Caco-2 (cell line): ENCODE data around the gene SLC39A11. TPM values are rescaled to one million over a fixed set of nuclear protein-coding genes. Genes with fewer than 3 reads are reported as not detected.
A peak's percentile ranks its signal among the peaks of the same experiment; 100 is the strongest.

ENCODE experiments used
- BruUV-seq: library from RNA; stranded (reverse); fragments of 400-500 nt; replicated peaks from 2 replicates; lab custom pipeline; 2021; lab: Mats Ljungman, UMichigan
- CTCF ChIA-PET: fragments of 300-600 bp; sonication (Branson Sonifier 250); formaldehyde crosslinking; loops from one replicate; lab custom pipeline; 2022; ENCODE audit warnings: antibody characterized with exemption; lab: Charles Lee
- POLR2A ChIA-PET: fragments of 300-600 bp; sonication (Branson Sonifier 250); formaldehyde crosslinking; loops from one replicate; lab custom pipeline; 2022; ENCODE audit warnings: antibody characterized with exemption; lab: Charles Lee
- DNase-seq, 2 experiments: peaks; one replicate each; pipeline versions ENCODE4 v3.0.0 to v3.0.0-alpha.2; 2020 to 2022
- H3K27me3 ChIP-seq: replicated peaks from 2 replicates; pipeline ENCODE4 v1.6.0; 2011; ENCODE audit warnings: low read length; ENCODE audit not compliant: control insufficient read depth, insufficient read depth
- H3K36me3 ChIP-seq: 2 replicates; pipeline ENCODE4 v1.5.1; 2011; ENCODE audit warnings: low read length; ENCODE audit not compliant: control insufficient read depth, insufficient read depth
- H3K4me1 ChIP-seq: fragments of 250-450 bp; sonication (Bioruptor Pico); 2 replicates; pipeline ENCODE4 v1.5.1; 2020; ENCODE audit warnings: mild to moderate bottlenecking
- H3K4me3 ChIP-seq: 2 replicates; pipeline ENCODE4 v1.5.1; 2011; ENCODE audit warnings: low read depth, mild to moderate bottlenecking, control low read depth, low read length
- H3K9me3 ChIP-seq: fragments of 250-450 bp; sonication (Bioruptor Pico); 2 replicates; pipeline ENCODE4 v1.5.1; 2020; ENCODE audit warnings: mild to moderate bottlenecking, moderate library complexity
- H3K27ac Mint-ChIP-seq: one replicate; pipeline ENCODE4 v1.8.0; 2022; ENCODE audit warnings: mixed read lengths; ENCODE audit not compliant: unreplicated experiment
- H3K27me3 Mint-ChIP-seq: one replicate; pipeline ENCODE4 v1.8.0; 2022; ENCODE audit warnings: mixed read lengths; ENCODE audit not compliant: insufficient read depth, unreplicated experiment
- H3K36me3 Mint-ChIP-seq: one replicate; pipeline ENCODE4 v1.8.0; 2022; ENCODE audit warnings: mild to moderate bottlenecking, mixed read lengths; ENCODE audit not compliant: insufficient read depth, unreplicated experiment
- H3K4me1 Mint-ChIP-seq: one replicate; pipeline ENCODE4 v1.8.0; 2022; ENCODE audit warnings: low read depth, mixed read lengths; ENCODE audit not compliant: unreplicated experiment
- H3K4me3 Mint-ChIP-seq: one replicate; pipeline ENCODE4 v1.8.0; 2022; ENCODE audit warnings: mild to moderate bottlenecking, moderate library complexity, mixed read lengths; ENCODE audit not compliant: unreplicated experiment
- H3K9me3 Mint-ChIP-seq: one replicate; pipeline ENCODE4 v1.8.0; 2022; ENCODE audit warnings: mixed read lengths; ENCODE audit not compliant: unreplicated experiment
- intact Hi-C: fragments of 100-400 bp; cut with micrococcal nuclease; formaldehyde crosslinking; loops from one replicate; pipeline ENCODE4 v1.10.0; 2022; ENCODE audit not compliant: unreplicated experiment
- total RNA-seq: library from RNA; stranded (reverse); gene quantifications from 2 replicates; pipeline ENCODE4 v1.2.3, GENCODE V29; 2022
- TF ChIP-seq, protein P1 (sequence below), 2 experiments: fragments of 200-600 bp in 1 of 2; IDR thresholded peaks; 1 replicate in 1 of 2; 2 replicates in 1 of 2; pipeline versions ENCODE4 v1.5.1 to v1.8.0; 2011 to 2022; ENCODE audit warnings: antibody characterized with exemption in 1 of 2, control low read depth in 1 of 2, inconsistent platforms in 1 of 2, low read depth in 1 of 2, low read length in 1 of 2, mild to moderate bottlenecking in 1 of 2, moderate library complexity in 1 of 2; ENCODE audit not compliant: insufficient read depth in 1 of 2, severe bottlenecking in 1 of 2, unreplicated experiment in 1 of 2

The SLC39A11 gene
- total RNA-seq, 1 experiment from 2014 or later: 26.4 TPM

DNA sequence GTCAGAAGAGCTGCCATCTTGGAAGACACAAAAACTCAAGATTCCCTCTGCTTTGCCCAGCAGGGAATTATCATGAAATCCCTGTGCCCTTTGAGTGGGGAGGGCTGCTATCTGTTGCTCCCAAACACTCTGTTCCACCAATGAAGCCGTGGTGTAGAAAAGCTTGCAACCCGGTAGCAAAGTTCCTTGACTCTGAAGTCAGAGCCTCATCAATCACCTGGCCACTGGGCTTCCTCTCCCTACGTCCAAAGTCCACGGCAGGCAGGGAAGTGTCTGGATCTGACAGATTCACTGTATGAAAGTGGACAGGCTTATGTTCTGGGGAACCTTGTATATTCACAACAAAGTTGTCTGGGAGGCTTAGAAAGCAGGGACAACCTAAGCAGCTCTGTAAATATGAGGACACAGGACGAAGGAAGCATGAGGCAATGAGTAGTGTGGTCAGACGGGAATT lies 343.3 kb downstream of the SLC39A11 start:
- Histone ChIP-seq H3K9me3 (no peaks in the 10 kb centered on the region), H3K27me3 (no peaks in the 10 kb centered on the region), H3K4me3 (no peak overlapping the region), H3K4me1 (peaks cover 11% of the 10 kb centered on the region), H3K36me3 (no peaks in the 10 kb centered on the region)
- intact Hi-C loops: no loop called here
- TF ChIP-seq, protein P1, sequence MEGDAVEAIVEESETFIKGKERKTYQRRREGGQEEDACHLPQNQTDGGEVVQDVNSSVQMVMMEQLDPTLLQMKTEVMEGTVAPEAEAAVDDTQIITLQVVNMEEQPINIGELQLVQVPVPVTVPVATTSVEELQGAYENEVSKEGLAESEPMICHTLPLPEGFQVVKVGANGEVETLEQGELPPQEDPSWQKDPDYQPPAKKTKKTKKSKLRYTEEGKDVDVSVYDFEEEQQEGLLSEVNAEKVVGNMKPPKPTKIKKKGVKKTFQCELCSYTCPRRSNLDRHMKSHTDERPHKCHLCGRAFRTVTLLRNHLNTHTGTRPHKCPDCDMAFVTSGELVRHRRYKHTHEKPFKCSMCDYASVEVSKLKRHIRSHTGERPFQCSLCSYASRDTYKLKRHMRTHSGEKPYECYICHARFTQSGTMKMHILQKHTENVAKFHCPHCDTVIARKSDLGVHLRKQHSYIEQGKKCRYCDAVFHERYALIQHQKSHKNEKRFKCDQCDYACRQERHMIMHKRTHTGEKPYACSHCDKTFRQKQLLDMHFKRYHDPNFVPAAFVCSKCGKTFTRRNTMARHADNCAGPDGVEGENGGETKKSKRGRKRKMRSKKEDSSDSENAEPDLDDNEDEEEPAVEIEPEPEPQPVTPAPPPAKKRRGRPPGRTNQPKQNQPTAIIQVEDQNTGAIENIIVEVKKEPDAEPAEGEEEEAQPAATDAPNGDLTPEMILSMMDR (IDR thresholded peaks at IDR 0.05; ENCODE audit: insufficient read depth in 1 of 2, low read depth in 1 of 2, low read length in 1 of 2, severe bottlenecking in 1 of 2, unreplicated experiment in 1 of 2): no peak
- POLR2A ChIA-PET: no interaction called here
- H3K4me3 Mint-ChIP-seq: no peak overlapping the region
- no peak overlapping the region for H3K27ac Mint-ChIP-seq
- no peaks in the 10 kb centered on the region for H3K36me3 Mint-ChIP-seq
- no peaks in the 10 kb centered on the region for H3K27me3 Mint-ChIP-seq
- peak; percentile 16 to 59 for DNase-seq
- H3K9me3 Mint-ChIP-seq: no peaks in the 10 kb centered on the region
- CTCF ChIA-PET: no interaction called here
- BruUV-seq: no TSS peak
- no peaks in the 10 kb centered on the region for H3K4me1 Mint-ChIP-seq

DNA sequence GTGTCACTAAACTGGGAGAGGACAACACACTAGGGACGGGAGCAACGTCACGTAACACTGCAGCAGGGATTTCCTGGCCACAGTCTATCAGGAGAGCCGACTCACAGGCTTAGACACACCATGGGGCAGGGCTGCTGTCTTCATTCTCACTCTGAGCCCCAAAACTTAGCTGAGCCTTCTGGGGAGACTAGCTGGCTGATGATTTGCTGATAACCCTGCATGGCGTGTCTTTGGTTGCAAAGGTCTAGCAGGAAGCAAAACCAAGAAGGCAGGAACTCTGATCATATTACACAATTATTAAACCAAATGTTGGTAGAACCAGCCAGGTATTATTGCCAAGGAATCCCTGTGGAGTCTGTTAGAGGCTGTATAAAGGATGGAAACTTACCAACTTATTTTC lies 345.0 kb downstream of the SLC39A11 start:
- DNase-seq: no peak
- no peaks in the 10 kb centered on the region for H3K9me3 Mint-ChIP-seq
- Histone ChIP-seq H3K27me3 (no peaks in the 10 kb centered on the region), H3K36me3 (no peaks in the 10 kb centered on the region), H3K4me1 (peaks cover 11% of the 10 kb centered on the region), H3K4me3 (no peak overlapping the region), H3K9me3 (no peaks in the 10 kb centered on the region)
- BruUV-seq: no TSS peak
- no peaks in the 10 kb centered on the region for H3K36me3 Mint-ChIP-seq
- no peaks in the 10 kb centered on the region for H3K27me3 Mint-ChIP-seq
- CTCF ChIA-PET: no interaction called here
- TF ChIP-seq, protein P1 (IDR thresholded peaks at IDR 0.05; ENCODE audit: insufficient read depth in 1 of 2, low read depth in 1 of 2, low read length in 1 of 2, severe bottlenecking in 1 of 2, unreplicated experiment in 1 of 2): no peak
- H3K4me3 Mint-ChIP-seq: no peak overlapping the region
- intact Hi-C loops: no loop called here
- no peaks in the 10 kb centered on the region for H3K4me1 Mint-ChIP-seq
- POLR2A ChIA-PET: no interaction called here
- no peak overlapping the region for H3K27ac Mint-ChIP-seq

DNA sequence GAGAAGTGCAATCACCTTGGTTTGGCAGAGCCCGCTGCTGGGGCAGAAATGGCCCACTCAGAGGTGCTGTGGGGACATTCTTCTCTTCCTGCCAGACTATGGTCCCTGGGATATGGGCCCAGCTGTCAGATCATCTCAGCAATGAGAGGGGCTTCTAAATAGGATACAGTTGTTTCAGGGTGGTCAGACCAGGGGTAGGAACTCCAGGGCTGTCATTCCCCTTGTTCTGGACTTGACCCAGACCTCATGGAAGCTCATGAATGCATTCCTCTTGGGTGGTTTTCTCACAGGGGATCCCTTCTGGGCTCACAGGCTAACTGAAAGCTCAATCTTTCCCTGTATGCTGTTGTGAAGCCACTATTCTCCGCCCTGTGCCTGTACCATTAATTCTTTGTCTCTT lies 347.2 kb downstream of the SLC39A11 start:
- Mint-ChIP-seq H3K9me3 (no peaks in the 10 kb centered on the region), H3K27ac (no peak overlapping the region)
- CTCF ChIA-PET: no interaction called here

More for the DNA sequence above, 347.2 kb downstream of the SLC39A11 start:
- H3K4me3 Mint-ChIP-seq: no peak overlapping the region
- Histone ChIP-seq H3K9me3 (no peaks in the 10 kb centered on the region), H3K36me3 (no peaks in the 10 kb centered on the region), H3K4me3 (no peak overlapping the region), H3K4me1 (peaks cover 11% of the 10 kb centered on the region), H3K27me3 (no peaks in the 10 kb centered on the region)
- POLR2A ChIA-PET: no interaction called here
- H3K4me1 Mint-ChIP-seq: no peaks in the 10 kb centered on the region
- TF ChIP-seq, protein P1 (IDR thresholded peaks at IDR 0.05; ENCODE audit: insufficient read depth in 1 of 2, low read depth in 1 of 2, low read length in 1 of 2, severe bottlenecking in 1 of 2, unreplicated experiment in 1 of 2): no peak
- intact Hi-C loops: no loop called here
- DNase-seq: no peak
- no peaks in the 10 kb centered on the region for H3K27me3 Mint-ChIP-seq
- no TSS peak for BruUV-seq
- no peaks in the 10 kb centered on the region for H3K36me3 Mint-ChIP-seq
